ENCODE results near the gene FAM234A.

The FAM234A gene

GRCh38 chr16:305916-306626 is 71.5 kb downstream of the FAM234A start:
- no peak for DNase-seq

GRCh38 chr16:306911-307370 is 72.3 kb downstream of the FAM234A start:
- DNase-seq: no peak

- no peak for DNase-seq
These were observed 73.2 kb downstream of the FAM234A start for GRCh38 chr16:307691-308312.

- DNase-seq: no peak
These were observed 74.9 kb downstream of the FAM234A start for GRCh38 chr16:309476-309875.

GRCh38 chr16:311725-312124 is 77.1 kb downstream of the FAM234A start:
- DNase-seq: no peak

- no peak for DNase-seq
These were observed 79.7 kb downstream of the FAM234A start for GRCh38 chr16:314351-314750.

GRCh38 chr16:314795-315299 is 80.2 kb downstream of the FAM234A start:
- no peak for DNase-seq
